GM10266 (cell line): ENCODE measurements around the gene MT1B.

Source experiments
- DNase-seq: peaks from one replicate; pipeline ENCODE4 v3.0.0; 2012; ENCODE audit errors: extremely low spot score
- TF ChIP-seq, protein P1 (sequence below): IDR thresholded peaks from 2 replicates; pipeline ENCODE4 v1.5.1; 2012; ENCODE audit warnings: mild to moderate bottlenecking, low read depth; ENCODE audit not compliant: control insufficient read depth, insufficient read depth; ENCODE audit errors: missing control alignments

Gene MT1B

DNA sequence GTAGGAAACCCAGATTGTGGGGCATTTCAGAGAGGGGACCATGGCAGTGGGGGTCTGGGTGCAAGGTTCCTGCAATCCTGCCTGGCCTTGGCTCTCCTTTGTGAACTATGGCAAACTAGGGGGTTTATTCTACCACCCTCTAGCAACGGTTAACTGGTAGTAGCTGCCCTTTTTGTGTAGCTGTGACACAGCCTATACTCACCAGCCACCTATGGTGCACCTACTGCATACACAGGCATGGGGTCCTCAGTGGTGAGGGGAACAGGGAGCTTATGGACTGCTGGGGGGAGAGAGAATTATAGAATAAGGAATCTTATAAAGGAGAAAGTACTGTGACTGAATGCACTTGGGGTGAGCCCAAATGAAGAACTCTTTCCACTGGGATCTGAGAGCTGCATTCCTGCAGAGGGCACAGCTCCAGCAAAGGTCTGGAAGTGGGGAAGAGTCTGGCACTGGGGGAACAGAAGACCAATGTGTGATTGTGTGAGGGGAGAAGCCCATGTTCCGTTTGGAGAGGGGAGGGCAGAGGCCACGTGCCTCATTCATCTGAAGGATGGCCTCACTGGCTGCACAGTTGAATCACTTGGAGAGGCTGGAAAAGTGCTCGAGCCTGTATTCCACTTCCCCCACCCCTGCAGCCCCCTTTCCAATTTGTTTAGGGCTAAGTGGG lies 32.7 kb downstream of the MT1B start:
- TF ChIP-seq, protein P1, sequence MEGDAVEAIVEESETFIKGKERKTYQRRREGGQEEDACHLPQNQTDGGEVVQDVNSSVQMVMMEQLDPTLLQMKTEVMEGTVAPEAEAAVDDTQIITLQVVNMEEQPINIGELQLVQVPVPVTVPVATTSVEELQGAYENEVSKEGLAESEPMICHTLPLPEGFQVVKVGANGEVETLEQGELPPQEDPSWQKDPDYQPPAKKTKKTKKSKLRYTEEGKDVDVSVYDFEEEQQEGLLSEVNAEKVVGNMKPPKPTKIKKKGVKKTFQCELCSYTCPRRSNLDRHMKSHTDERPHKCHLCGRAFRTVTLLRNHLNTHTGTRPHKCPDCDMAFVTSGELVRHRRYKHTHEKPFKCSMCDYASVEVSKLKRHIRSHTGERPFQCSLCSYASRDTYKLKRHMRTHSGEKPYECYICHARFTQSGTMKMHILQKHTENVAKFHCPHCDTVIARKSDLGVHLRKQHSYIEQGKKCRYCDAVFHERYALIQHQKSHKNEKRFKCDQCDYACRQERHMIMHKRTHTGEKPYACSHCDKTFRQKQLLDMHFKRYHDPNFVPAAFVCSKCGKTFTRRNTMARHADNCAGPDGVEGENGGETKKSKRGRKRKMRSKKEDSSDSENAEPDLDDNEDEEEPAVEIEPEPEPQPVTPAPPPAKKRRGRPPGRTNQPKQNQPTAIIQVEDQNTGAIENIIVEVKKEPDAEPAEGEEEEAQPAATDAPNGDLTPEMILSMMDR, result no peak
- DNase-seq, result no peak

DNA sequence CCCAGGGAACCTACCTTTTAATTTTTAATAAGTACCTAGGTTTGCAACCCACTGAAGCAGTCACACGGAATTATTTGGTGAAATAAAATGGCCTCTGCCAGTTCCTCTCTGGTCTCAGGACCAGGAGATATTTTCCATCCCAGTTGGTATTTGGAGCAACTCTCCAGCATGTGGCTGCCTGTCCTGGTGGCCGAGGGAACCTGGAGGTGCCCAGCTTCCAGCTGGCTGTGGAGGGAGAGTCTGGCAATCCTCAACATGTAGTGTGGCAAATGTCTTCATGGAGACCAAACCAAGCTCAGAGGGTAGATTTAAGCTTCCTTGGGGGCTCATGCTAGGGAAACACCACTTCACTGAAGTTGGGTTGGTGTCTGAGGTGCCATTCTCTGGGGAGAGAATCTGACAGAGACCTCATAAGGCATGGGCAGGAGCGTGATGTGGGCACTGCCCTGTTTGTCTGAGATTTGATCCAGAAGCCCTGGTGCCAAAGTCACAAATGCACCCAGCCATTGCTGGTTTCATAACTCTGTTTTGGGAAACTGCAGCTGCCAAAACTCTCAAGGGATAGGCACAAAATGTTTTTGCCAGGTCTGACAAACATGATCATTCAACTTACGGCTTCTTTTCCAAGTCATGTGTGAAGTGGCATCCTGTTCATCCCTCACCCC lies 33.4 kb downstream of the MT1B start:
- TF ChIP-seq, protein P1, result no peak
- DNase-seq, result no peak

DNA sequence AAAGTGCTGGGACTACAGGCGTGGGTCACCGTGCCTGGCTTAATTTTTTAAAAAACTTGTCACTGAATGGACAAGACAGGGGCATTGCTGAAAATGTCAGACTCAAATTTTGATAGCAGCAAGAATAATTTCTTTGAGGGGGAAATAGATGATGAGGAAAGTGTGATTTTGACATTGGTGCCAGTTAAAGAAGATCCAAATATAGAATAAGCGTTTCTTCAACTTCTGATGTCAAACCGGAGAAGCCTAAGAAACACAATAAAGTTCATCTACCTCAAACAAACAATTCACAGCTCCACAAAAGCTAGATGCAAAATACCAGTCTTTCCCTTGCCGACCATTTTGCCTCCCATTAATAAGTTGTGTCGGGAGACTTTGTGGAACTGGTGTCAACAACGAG lies 35.1 kb downstream of the MT1B start:
- no peak for DNase-seq
- TF ChIP-seq, protein P1, result no peak

DNA sequence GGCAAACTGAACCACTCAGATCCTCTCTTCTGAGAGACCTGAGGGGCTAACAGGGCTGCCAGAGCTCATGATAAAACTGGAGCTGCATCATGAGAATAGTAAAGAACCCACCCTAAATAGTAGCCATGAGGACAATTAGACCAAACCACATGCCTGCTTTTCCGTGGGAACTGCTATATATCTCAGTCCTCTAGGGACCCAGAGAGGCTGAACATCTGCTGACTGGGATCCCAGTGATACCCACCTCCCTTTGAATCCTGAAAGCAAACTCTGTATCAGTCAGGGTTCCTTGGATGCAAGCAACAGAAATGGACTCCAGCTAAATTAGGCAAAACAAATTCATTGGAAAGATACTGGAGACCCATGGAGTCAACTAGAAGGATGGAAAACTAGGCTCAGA lies 37.1 kb downstream of the MT1B start:
- TF ChIP-seq, protein P1, result no peak
- no peak for DNase-seq

DNA sequence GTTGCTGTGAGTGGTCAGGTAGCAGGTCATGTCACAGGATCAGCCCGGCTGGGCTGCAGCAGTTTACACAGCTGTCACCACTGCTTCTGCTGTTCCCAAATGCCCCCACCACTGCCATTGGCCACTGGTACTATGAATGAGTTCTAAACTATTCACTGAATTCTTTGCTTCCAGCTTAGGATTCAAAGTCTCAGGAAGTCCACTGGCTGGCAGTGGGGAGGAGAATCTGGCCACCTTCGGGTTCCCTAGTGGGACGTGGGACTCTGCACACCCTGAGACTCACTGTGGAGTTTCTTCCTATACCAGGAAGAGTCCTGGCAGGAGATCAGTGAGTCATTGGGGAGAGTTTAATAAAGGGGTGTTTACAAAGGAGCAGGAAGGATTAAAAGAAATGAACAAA lies 37.5 kb downstream of the MT1B start:
- TF ChIP-seq, protein P1, result no peak
- DNase-seq, result no peak

DNA sequence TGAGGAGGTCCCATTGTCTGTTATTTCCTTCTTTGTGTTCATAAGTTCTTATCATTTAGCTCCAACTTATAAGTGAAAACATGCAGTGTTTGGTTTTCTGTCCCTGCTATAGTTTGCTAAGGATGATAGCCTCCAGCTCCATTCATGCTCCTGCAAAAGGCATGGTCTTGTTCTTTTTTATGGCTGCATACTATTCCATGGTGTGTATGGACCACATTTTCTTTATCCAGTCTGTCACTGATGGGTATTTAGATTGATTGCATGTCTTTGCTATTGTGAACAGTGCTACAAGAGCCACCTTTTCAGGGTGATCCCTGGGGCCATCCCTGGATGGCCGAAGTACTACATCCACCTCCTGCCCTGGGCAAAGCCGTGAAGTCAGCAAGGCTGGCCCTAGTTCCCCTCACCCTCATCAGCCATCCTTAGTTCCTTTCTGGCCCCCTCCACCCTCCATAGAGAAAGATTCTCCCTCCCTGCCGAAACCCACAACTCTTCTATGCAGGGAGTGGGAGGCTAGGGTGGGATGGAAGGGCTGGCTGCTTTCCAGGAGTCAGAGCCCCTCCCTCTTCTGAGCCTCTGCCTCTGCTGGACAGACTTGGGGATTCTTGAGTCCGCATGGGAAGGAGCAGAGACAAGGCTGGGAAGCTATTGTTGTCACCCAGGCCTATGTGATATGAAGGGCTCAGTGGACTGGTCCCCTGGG lies 38.9 kb downstream of the MT1B start:
- TF ChIP-seq, protein P1, result no peak
- no peak for DNase-seq

DNA sequence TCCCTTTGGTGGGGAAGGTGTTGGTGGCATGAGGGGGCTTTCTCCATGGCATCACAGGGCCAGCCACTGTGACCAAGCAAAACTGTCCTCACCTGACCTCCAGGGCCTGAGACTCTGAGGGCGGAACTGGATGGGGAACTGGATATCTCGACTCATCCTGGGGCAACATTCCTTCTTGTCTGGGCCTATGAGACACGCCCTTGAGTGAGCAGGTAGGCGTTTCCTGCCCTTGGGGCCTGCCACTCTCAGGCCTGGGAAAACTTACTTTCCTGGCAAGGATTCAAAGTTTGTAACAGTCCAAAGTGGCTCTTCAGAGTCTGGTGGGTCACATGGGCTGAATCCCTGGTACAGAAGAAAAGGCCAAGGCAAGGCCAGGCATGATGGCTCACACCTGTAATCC lies 40.2 kb downstream of the MT1B start:
- TF ChIP-seq, protein P1, result no peak
- DNase-seq, result no peak
